ENCODE data around the gene LAMB4. TPM values are rescaled to one million over a fixed set of nuclear protein-coding genes. Genes with fewer than 3 reads are reported as not detected.

Gene LAMB4
- total and polyA plus RNA-seq, 2 donors (not counting 1 experiment from before 2014, with no cell fraction given): not detected

DNA sequence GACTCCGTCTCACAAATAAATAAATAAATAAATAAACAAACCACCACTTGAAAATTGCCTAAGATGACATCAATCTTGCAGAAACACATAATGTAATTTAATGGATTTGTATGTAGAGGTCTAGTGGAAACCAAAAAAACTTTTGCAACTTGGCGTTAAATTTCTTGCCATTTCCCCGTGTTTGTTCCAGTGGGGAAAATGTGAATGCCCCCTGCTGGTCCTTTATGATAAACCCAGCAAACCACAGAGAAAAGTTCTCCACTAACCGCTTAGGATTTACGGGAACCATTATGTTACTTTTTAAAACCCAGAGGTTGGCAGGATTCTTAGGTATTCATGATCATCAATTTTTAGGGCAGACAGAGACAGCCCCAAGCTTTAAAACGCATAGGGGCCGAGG lies 32.5 kb downstream of the LAMB4 start:
- POLR2A ChIA-PET: no interaction called here
- intact Hi-C loops (cut with micrococcal nuclease): no loop called here
- H3K36me3 ChIP-seq (replicated peaks in 1 of 2; ENCODE audit: control extremely low read depth in 1 of 2, control insufficient read depth in 1 of 2, extremely low read depth in 1 of 2, insufficient read depth in 2 of 2, low read length in 1 of 2): no peaks in the 10 kb centered on the region

DNA sequence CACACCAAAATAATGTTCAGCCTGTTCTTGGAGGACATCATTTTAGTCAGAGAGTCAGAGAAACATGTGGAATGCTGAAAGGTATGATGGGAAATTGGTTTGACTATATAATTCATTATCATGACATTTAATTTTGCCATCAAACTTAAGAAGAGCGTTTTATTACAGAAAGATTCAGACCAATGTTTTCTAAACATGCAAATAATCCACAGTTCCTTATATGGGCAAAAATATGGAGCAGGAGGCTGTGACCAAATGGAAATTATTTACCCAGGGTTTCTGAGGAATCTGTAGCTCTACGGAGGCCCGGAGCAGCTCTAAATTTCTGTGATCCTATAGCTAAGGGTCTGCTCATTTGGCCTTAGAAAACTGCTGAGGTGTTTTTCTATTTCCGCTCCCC lies 33.2 kb downstream of the LAMB4 start:
- Histone ChIP-seq H3K4me3 (ENCODE audit: control extremely low read depth in 1 of 5, extremely low read depth in 1 of 5, insufficient read depth in 1 of 5, low read depth in 2 of 5, low read length in 4 of 5) (no peak overlapping the region), H3K9ac (ENCODE audit: low read length) (no peak overlapping the region), H3K36me3 (replicated peaks in 1 of 2; ENCODE audit: control extremely low read depth in 1 of 2, control insufficient read depth in 1 of 2, extremely low read depth in 1 of 2, insufficient read depth in 2 of 2, low read length in 1 of 2) (no peaks in the 10 kb centered on the region), H4K20me1 (ENCODE audit: control insufficient read depth, insufficient read depth, low read length, poor library complexity, severe bottlenecking) (no peaks in the 10 kb centered on the region), H3K4me1 (ENCODE audit: control insufficient read depth in 2 of 2, insufficient read depth in 2 of 2, low read length in 2 of 2) (peaks cover 0 to 8% of the 10 kb centered on the region in 2 donors), H3K4me2 (replicated peaks; ENCODE audit: low read depth, low read length, poor library complexity, severe bottlenecking) (no peak overlapping the region), H3K27ac (ENCODE audit: low read length in 2 of 2) (no peak overlapping the region), H3K79me2 (ENCODE audit: control insufficient read depth, insufficient read depth, low read length) (no peaks in the 10 kb centered on the region), H3K27me3 (replicated peaks in 1 of 4; ENCODE audit: control extremely low read depth in 1 of 4, control insufficient read depth in 3 of 4, insufficient read depth in 4 of 4, low read length in 3 of 4) (no peaks in the 10 kb centered on the region), H2AFZ (ENCODE audit: insufficient read depth, low read depth, low read length, poor library complexity, severe bottlenecking) (no peak overlapping the region), H3K9me3 (ENCODE audit: control extremely low read depth in 1 of 3, control insufficient read depth in 2 of 3, insufficient read depth in 1 of 3, low read length in 2 of 3) (no peaks in the 10 kb centered on the region)
- WGBS (ENCODE audit: insufficient coverage): 100% methylated on average over 2 of the region's 4 CpGs
- no peak overlapping the region for H3K27ac Mint-ChIP-seq
- H3K4me1 Mint-ChIP-seq: peaks cover 8% of the 10 kb centered on the region
- TF ChIP-seq, protein P1, sequence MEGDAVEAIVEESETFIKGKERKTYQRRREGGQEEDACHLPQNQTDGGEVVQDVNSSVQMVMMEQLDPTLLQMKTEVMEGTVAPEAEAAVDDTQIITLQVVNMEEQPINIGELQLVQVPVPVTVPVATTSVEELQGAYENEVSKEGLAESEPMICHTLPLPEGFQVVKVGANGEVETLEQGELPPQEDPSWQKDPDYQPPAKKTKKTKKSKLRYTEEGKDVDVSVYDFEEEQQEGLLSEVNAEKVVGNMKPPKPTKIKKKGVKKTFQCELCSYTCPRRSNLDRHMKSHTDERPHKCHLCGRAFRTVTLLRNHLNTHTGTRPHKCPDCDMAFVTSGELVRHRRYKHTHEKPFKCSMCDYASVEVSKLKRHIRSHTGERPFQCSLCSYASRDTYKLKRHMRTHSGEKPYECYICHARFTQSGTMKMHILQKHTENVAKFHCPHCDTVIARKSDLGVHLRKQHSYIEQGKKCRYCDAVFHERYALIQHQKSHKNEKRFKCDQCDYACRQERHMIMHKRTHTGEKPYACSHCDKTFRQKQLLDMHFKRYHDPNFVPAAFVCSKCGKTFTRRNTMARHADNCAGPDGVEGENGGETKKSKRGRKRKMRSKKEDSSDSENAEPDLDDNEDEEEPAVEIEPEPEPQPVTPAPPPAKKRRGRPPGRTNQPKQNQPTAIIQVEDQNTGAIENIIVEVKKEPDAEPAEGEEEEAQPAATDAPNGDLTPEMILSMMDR (IDR thresholded peaks at IDR 0.05): no peak
- TF ChIP-seq EZH2 (IDR thresholded peaks at IDR 0.05; ENCODE audit: borderline replicate concordance, insufficient read depth, low read depth, low read length, poor library complexity, severe bottlenecking): no peak
- ATAC-seq (ENCODE audit: low read depth): no peak
- no peaks in the 10 kb centered on the region for H3K9me3 Mint-ChIP-seq (ENCODE audit: insufficient read depth)
- DNase-seq: no peak
- no peak overlapping the region for H3K4me3 Mint-ChIP-seq
- ChIA-PET CTCF (interaction anchor here (0.7 kb wide), 1 partner anchor 8 kb away, joined by 3 read pairs; no protein-coding TSS in a partner anchor), POLR2A (no interaction called here)
- intact Hi-C loops (cut with micrococcal nuclease): no loop called here
- H3K27me3 Mint-ChIP-seq: peaks cover 42% of the 10 kb centered on the region

More for the DNA sequence above, 32.5 kb downstream of the LAMB4 start:
- H3K9me3 ChIP-seq (ENCODE audit: control extremely low read depth in 1 of 3, control insufficient read depth in 2 of 3, insufficient read depth in 1 of 3, low read length in 2 of 3): no peaks in the 10 kb centered on the region
- no peaks in the 10 kb centered on the region for H3K9me3 Mint-ChIP-seq (ENCODE audit: insufficient read depth)
- CTCF ChIA-PET: no interaction called here
- peaks cover 37% of the 10 kb centered on the region for H3K27me3 Mint-ChIP-seq
- H3K4me1 ChIP-seq (ENCODE audit: control insufficient read depth in 2 of 2, insufficient read depth in 2 of 2, low read length in 2 of 2): peaks cover 0 to 8% of the 10 kb centered on the region in 2 donors
- H3K4me1 Mint-ChIP-seq: peaks cover 8% of the 10 kb centered on the region
- no peak overlapping the region for H3K9ac ChIP-seq (ENCODE audit: low read length)
- no peak overlapping the region for H3K4me3 ChIP-seq (ENCODE audit: control extremely low read depth in 1 of 5, extremely low read depth in 1 of 5, insufficient read depth in 1 of 5, low read depth in 2 of 5, low read length in 4 of 5)
- H3K4me2 ChIP-seq (replicated peaks; ENCODE audit: low read depth, low read length, poor library complexity, severe bottlenecking): no peak overlapping the region
- ATAC-seq (ENCODE audit: low read depth) (no peak), DNase-seq (no peak)
- H4K20me1 ChIP-seq (ENCODE audit: control insufficient read depth, insufficient read depth, low read length, poor library complexity, severe bottlenecking): no peaks in the 10 kb centered on the region
- no peaks in the 10 kb centered on the region for H3K79me2 ChIP-seq (ENCODE audit: control insufficient read depth, insufficient read depth, low read length)
- no peak overlapping the region for H3K27ac Mint-ChIP-seq
- no peaks in the 10 kb centered on the region for H3K27me3 ChIP-seq (replicated peaks in 1 of 4; ENCODE audit: control extremely low read depth in 1 of 4, control insufficient read depth in 3 of 4, insufficient read depth in 4 of 4, low read length in 3 of 4)
- TF ChIP-seq, protein P1 (IDR thresholded peaks at IDR 0.05): no peak
- no peak for TF ChIP-seq EZH2 (IDR thresholded peaks at IDR 0.05; ENCODE audit: borderline replicate concordance, insufficient read depth, low read depth, low read length, poor library complexity, severe bottlenecking)
- H3K27ac ChIP-seq (ENCODE audit: low read length in 2 of 2): no peak overlapping the region
- H3K4me3 Mint-ChIP-seq: no peak overlapping the region
- H2AFZ ChIP-seq (ENCODE audit: insufficient read depth, low read depth, low read length, poor library complexity, severe bottlenecking): no peak overlapping the region
- 82% methylated on average over 4 of the region's 7 CpGs for WGBS (ENCODE audit: insufficient coverage)
